Keratinocyte (primary cell): ENCODE results near the gene PHAF1. TPM values are rescaled to one million over a fixed set of nuclear protein-coding genes. Genes with fewer than 3 reads are reported as not detected.

Experiments used
- DNase-seq: peaks from one replicate; pipeline ENCODE4 v3.0.0-alpha.2; 2011; ENCODE audit warnings: low read depth, missing footprints, low spot score
- FAIRE-seq: peaks from 2 replicates; lab custom pipeline; 2011; peaks lifted over from hg19 to GRCh38; lab: Jason Lieb, UNC
- H2AFZ ChIP-seq: 2 replicates; pipeline ENCODE4 v1.6.0; 2012; ENCODE audit warnings: low read length, control low read depth, inconsistent platforms; ENCODE audit not compliant: control insufficient read depth
- H3K27ac ChIP-seq: 2 replicates; pipeline ENCODE4 v1.5.1; 2011; ENCODE audit warnings: low read length; ENCODE audit not compliant: control insufficient read depth, insufficient read depth
- H3K27me3 ChIP-seq: 3 replicates; pipeline ENCODE4 v1.6.0; 2011; ENCODE audit warnings: low read length; ENCODE audit not compliant: control insufficient read depth, insufficient read depth; ENCODE audit errors: extremely low read depth
- H3K36me3 ChIP-seq, 2 experiments: 2 replicates in 1 of 2; 3 replicates in 1 of 2; pipeline ENCODE4 v1.5.1; 2011; ENCODE audit warnings: low read length in 2 of 2, mild to moderate bottlenecking in 1 of 2; ENCODE audit not compliant: control insufficient read depth in 2 of 2, insufficient read depth in 2 of 2; ENCODE audit errors: extremely low read depth in 1 of 2
- H3K4me1 ChIP-seq: 3 replicates; pipeline ENCODE4 v1.5.1; 2011; ENCODE audit warnings: low read length; ENCODE audit not compliant: control insufficient read depth, insufficient read depth; ENCODE audit errors: extremely low read depth
- H3K4me2 ChIP-seq: 3 replicates; pipeline ENCODE4 v1.6.0; 2011; ENCODE audit warnings: low read depth, low read length; ENCODE audit not compliant: control insufficient read depth, insufficient read depth; ENCODE audit errors: extremely low read depth
- H3K4me3 ChIP-seq, 3 experiments: fragments of 200-600 bp in 1 of 3; sonication (generic) in 1 of 3; 2 replicates in 2 of 3; 3 replicates in 1 of 3; pipeline ENCODE4 v1.5.1; 2011 to 2016; ENCODE audit warnings: low read length in 3 of 3, mild to moderate bottlenecking in 3 of 3, control low read depth in 2 of 3, inconsistent platforms in 1 of 3, low read depth in 1 of 3, mixed read lengths in 1 of 3, mixed run types in 1 of 3, moderate library complexity in 1 of 3; ENCODE audit not compliant: control insufficient read depth in 2 of 3, insufficient read depth in 2 of 3; ENCODE audit errors: extremely low read depth in 1 of 3
- H3K79me2 ChIP-seq: 2 replicates; pipeline ENCODE4 v1.6.0; 2012; ENCODE audit warnings: low read length; ENCODE audit not compliant: control insufficient read depth, insufficient read depth
- H3K9ac ChIP-seq: 3 replicates; pipeline ENCODE4 v1.6.0; 2011; ENCODE audit warnings: low read length; ENCODE audit not compliant: control insufficient read depth, insufficient read depth; ENCODE audit errors: extremely low read depth
- H3K9me1 ChIP-seq: 3 replicates; pipeline ENCODE4 v1.6.0; 2011; ENCODE audit warnings: low read length; ENCODE audit not compliant: control insufficient read depth, insufficient read depth; ENCODE audit errors: extremely low read depth
- H3K9me3 ChIP-seq: 2 replicates; pipeline ENCODE4 v1.5.1; 2012; ENCODE audit warnings: low read depth, low read length; ENCODE audit not compliant: control insufficient read depth
- H4K20me1 ChIP-seq: 3 replicates; pipeline ENCODE4 v1.6.0; 2011; ENCODE audit warnings: low read length; ENCODE audit not compliant: control insufficient read depth, insufficient read depth; ENCODE audit errors: extremely low read depth
- EZH2 ChIP-seq: IDR thresholded peaks from one replicate; pipeline ENCODE4 v1.6.1; 2012; ENCODE audit warnings: inconsistent platforms, mild to moderate bottlenecking, low read length, moderate library complexity
- dilution Hi-C: fragments of 300-500 bp; cut with MboI; formaldehyde crosslinking; loops from one replicate; pipeline ENCODE4 v1.7.0; 2020; ENCODE audit warnings: low sequenced_read_pairs; ENCODE audit not compliant: extremely low pct_ligation_motif_present
- polyA plus RNA-seq, 5 experiments: library from polyadenylated mRNA; depleted of rRNA in 3 of 5; stranded (reverse) in 3 of 5; stranded (forward) in 1 of 5; unstranded in 1 of 5; fragments of >200 nt; gene quantifications; 1 replicate in 1 of 5; 2 replicates in 3 of 5; 3 replicates in 1 of 5; pipeline versions ENCODE4 v1.2.1 to v1.2.3, GENCODE V29; 2011 to 2012; ENCODE audit warnings: missing spikeins in 2 of 5, low read depth in 1 of 5, low replicate concordance in 1 of 5
- TF ChIP-seq, protein P1 (sequence below), 3 experiments: IDR thresholded peaks in 1 of 3; conservative IDR thresholded peaks in 1 of 3; optimal IDR thresholded peaks in 1 of 3; 2 replicates in 2 of 3; 3 replicates in 1 of 3; pipeline versions ENCODE3 to v1.5.1; 2011; ENCODE audit warnings: low read length in 3 of 3, mild to moderate bottlenecking in 3 of 3, moderate library complexity in 2 of 3, control low read depth in 1 of 3, inconsistent platforms in 1 of 3; ENCODE audit not compliant: insufficient read depth in 2 of 3; ENCODE audit errors: extremely low read depth in 1 of 3

PHAF1 gene
- polyA plus RNA-seq, 1 donor (not counting 4 experiments of a cell fraction or from before 2014, with no cell fraction given) = 26.7 TPM

GRCh38 chr16:67166598-67167168 lies 56.9 kb downstream of the PHAF1 start:
- TF ChIP-seq EZH2 = no peak
- TF ChIP-seq, protein P1, sequence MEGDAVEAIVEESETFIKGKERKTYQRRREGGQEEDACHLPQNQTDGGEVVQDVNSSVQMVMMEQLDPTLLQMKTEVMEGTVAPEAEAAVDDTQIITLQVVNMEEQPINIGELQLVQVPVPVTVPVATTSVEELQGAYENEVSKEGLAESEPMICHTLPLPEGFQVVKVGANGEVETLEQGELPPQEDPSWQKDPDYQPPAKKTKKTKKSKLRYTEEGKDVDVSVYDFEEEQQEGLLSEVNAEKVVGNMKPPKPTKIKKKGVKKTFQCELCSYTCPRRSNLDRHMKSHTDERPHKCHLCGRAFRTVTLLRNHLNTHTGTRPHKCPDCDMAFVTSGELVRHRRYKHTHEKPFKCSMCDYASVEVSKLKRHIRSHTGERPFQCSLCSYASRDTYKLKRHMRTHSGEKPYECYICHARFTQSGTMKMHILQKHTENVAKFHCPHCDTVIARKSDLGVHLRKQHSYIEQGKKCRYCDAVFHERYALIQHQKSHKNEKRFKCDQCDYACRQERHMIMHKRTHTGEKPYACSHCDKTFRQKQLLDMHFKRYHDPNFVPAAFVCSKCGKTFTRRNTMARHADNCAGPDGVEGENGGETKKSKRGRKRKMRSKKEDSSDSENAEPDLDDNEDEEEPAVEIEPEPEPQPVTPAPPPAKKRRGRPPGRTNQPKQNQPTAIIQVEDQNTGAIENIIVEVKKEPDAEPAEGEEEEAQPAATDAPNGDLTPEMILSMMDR (optimal IDR thresholded peaks at IDR 0.05 in 1 of 3, IDR thresholded peaks at IDR 0.05 in 1 of 3, conservative IDR thresholded peaks at IDR 0.05 in 1 of 3; ENCODE audit: extremely low read depth in 1 of 3, insufficient read depth in 2 of 3, low read length in 3 of 3) = no peak
- H3K79me2 ChIP-seq = no peaks in the 10 kb centered on the region
- H3K27me3 ChIP-seq = peaks cover 7% of the 10 kb centered on the region
- DNase-seq = no peak
- no peaks in the 10 kb centered on the region for H3K9me1 ChIP-seq
- no peak overlapping the region for H3K9ac ChIP-seq
- no peaks in the 10 kb centered on the region for H3K9me3 ChIP-seq
- no peak overlapping the region for H3K4me3 ChIP-seq
- H2AFZ ChIP-seq = no peak overlapping the region
- dilution Hi-C loops = no loop called here
- no peak overlapping the region for H3K4me2 ChIP-seq
- FAIRE-seq = no peak
- H4K20me1 ChIP-seq = no peaks in the 10 kb centered on the region
- H3K36me3 ChIP-seq = no peaks in the 10 kb centered on the region
- H3K4me1 ChIP-seq = peaks cover 32% of the 10 kb centered on the region
- no peak overlapping the region for H3K27ac ChIP-seq

DNA sequence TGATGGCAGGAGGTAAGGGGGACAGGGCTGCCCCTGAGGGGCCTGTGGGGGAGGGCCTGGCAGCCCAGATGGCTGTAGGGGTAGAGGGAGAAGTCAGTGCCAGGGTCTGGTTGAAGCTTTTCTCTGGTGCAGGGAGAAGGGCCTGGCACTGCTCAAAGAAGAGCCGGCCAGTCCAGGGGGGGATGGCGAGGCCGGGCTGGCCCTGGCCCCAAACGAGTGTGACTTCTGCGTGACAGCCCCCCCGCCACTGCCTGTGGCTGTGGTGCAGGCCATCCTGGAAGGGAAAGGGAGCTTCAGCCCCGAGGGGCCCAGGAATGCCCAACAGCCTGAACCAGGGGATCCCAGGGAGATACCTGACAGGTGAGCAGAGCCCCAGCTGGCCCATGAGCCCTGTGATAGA lies 57.8 kb downstream of the PHAF1 start:
- H3K9me1 ChIP-seq = no peaks in the 10 kb centered on the region
- no peaks in the 10 kb centered on the region for H3K36me3 ChIP-seq
- no peaks in the 10 kb centered on the region for H3K9me3 ChIP-seq
- DNase-seq (no peak), FAIRE-seq (no peak)
- H3K4me2 ChIP-seq = no peak overlapping the region
- H3K9ac ChIP-seq = no peak overlapping the region
- no peak overlapping the region for H2AFZ ChIP-seq
- H4K20me1 ChIP-seq = no peaks in the 10 kb centered on the region
- peaks cover 32% of the 10 kb centered on the region for H3K4me1 ChIP-seq
- H3K27me3 ChIP-seq = peaks cover 7% of the 10 kb centered on the region
- TF ChIP-seq, protein P1 (optimal IDR thresholded peaks at IDR 0.05 in 1 of 3, IDR thresholded peaks at IDR 0.05 in 1 of 3, conservative IDR thresholded peaks at IDR 0.05 in 1 of 3; ENCODE audit: extremely low read depth in 1 of 3, insufficient read depth in 2 of 3, low read length in 3 of 3) = no peak
- TF ChIP-seq EZH2 = no peak
- dilution Hi-C loops = no loop called here
- H3K79me2 ChIP-seq = no peaks in the 10 kb centered on the region
- no peak overlapping the region for H3K27ac ChIP-seq
- H3K4me3 ChIP-seq = no peak overlapping the region
